Choroid plexus epithelial cell (primary cell): ENCODE results near the gene TM4SF1.

Experiments
- DNase-seq: peaks from one replicate; pipeline ENCODE4 v3.0.0-alpha.2; 2010; ENCODE audit warnings: low read depth
- H3K4me3 ChIP-seq: 2 replicates; pipeline ENCODE4 v1.5.1; 2011; ENCODE audit warnings: low read depth, mild to moderate bottlenecking, control low read depth, low read length, moderate library complexity
- TF ChIP-seq, protein P1 (sequence below): conservative IDR thresholded peaks from 2 replicates; pipeline ENCODE4 v1.5.1; 2011; ENCODE audit warnings: low read depth, mild to moderate bottlenecking, control low read depth, inconsistent platforms, low read length, moderate library complexity

The TM4SF1 gene

DNA sequence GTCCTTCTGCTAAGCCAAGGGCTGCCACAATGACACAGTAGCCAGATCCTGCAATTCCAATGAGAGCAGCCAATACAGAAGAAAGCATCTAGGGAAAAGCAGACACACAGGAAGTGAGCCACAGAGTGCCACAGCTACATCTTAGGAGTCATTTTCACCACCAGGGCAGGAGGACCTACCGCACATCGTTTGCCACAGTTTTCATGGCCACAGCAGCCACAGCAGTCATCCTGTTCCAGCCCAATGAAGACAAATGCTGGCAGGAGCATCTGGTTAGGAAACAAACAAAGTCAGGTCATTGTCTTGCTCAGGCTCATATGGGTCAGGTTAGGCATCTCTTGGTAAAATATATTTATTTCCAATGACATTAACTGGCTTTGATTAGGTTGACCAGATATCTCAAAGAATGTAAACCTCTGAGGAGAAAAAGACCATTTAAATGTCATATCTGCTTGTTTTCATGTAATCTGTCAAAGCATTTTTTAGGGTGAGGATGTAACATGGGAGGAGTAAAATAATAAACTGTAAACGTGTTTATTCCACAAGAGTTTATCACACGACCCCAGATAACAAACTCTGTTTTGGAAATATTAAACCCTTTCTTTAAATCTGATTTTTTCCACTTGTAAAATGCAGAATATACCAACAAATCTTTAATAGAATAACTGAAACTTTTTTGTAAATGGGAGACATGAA is 1.8 kb downstream of the TM4SF1 start:
- DNase-seq, result no peak
- H3K4me3 ChIP-seq, result peak overlapping the region; percentile 63

DNA sequence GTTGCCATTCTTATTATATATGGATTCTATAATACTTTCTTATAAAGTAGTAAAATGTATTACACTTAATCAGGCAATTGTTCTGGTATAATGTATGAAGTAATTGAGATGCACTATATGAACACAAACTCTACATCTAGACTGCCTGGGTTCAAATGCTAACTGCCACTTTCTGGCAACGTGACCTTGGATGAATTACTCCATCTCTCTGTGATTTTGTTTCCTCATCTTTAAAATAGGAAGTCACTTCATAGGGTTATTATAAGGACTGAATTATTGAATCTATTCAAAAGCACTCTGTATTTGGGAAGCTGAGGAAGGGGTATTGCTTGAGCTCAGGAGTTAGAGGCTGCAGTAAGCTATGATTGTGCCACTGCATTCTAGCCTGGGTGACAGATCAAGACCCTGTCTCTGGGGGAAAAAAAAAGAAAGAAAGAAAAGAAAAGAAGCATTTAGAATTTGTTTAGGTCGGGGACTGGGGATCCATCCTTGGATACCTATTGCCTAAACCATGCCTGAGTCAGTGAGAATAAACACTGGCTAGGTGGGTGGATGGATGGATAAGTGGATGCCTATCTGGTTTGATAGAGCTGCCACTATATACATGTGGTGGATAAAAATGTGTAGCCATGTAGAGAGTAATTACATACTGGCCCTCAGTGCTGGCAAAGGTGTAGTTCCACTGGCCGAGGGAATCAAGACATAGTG is 2.5 kb downstream of the TM4SF1 start:
- TF ChIP-seq, protein P1, sequence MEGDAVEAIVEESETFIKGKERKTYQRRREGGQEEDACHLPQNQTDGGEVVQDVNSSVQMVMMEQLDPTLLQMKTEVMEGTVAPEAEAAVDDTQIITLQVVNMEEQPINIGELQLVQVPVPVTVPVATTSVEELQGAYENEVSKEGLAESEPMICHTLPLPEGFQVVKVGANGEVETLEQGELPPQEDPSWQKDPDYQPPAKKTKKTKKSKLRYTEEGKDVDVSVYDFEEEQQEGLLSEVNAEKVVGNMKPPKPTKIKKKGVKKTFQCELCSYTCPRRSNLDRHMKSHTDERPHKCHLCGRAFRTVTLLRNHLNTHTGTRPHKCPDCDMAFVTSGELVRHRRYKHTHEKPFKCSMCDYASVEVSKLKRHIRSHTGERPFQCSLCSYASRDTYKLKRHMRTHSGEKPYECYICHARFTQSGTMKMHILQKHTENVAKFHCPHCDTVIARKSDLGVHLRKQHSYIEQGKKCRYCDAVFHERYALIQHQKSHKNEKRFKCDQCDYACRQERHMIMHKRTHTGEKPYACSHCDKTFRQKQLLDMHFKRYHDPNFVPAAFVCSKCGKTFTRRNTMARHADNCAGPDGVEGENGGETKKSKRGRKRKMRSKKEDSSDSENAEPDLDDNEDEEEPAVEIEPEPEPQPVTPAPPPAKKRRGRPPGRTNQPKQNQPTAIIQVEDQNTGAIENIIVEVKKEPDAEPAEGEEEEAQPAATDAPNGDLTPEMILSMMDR, result no peak
- DNase-seq, result no peak
- H3K4me3 ChIP-seq, result peak overlapping the region; percentile 63

More for the DNA sequence above, 1.8 kb downstream of the TM4SF1 start:
- TF ChIP-seq, protein P1, result peak; percentile 3

DNA sequence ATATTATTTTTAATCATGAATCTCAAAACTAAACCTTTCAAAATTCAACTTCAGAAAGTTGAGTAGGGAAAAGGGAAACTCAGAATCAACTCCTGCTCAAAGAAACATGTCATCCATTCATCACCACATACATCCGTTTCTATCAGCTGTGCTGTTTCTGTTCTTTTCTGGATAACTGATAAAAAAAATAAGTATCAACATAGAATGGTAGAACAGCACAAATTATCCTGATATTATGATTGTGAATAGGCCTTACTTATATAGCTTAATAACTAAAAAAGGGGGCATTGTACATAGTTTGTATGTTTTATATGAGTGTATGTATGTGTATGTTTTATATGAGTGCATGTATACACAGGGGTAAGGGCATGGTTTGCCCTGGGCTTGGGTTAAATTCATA is 3.1 kb downstream of the TM4SF1 start:
- TF ChIP-seq, protein P1, result no peak
- H3K4me3 ChIP-seq, result no peak overlapping the region

DNA sequence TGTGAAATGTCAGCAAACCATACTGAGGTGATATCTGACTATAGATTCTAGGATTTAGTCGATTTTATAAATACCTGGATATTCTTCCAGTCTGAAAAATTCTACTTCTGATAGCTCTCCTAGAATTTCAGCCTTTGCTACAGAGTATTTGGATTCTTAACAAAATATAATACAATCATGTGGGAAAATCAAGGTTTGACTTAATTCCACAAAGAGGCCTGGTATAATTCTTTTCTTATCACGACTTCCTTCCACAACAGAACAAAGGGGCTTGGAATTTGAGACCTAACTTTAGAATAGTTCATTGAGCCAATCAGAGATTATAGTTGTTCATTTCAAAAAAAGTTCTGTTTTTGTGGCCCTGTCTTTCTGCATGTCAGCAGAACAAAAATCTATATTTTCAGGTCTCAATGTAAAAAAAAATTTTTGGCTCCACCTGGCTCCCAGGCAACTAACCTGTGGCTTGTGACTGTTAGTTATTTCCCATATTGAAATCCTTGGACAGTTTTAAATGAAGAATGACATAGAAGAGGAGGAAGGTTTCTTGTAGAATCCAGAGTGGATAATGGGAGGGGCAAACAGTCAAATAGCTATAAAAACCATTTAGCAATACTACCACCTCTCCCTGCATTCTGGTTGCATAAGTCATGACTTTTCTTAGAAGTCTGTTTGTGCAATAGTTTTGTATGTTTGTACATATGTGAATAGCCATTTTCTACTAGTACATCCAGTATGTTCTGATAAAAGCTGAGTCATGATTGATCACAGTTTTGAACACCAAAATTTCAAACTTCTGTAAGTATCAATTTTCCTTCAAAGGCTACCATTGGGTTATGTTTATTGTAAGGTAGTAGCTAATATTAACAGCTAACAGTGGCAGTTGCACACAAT is 4.0 kb downstream of the TM4SF1 start:
- H3K4me3 ChIP-seq, result no peak overlapping the region
- TF ChIP-seq, protein P1, result no peak
- DNase-seq, result peak; percentile 87

More for the DNA sequence above, 3.1 kb downstream of the TM4SF1 start:
- DNase-seq, result no peak

DNA sequence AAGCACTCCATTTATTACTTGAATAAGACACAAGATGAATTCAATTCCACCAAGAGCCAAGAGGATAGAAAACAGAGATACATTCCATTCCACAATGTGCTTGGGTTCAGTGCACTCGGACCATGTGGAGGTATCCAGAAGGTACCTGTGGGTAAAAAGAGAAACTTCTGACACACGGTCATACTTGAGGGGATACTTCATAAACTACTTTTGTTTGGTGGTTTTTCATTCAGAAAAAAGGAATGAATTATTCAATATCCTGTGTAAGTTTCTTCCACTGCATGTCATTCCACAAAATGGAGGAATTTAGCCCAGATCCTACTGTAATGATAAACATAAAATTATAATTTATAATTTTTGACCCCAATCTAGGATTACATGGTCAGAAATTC is 5.7 kb downstream of the TM4SF1 start:
- TF ChIP-seq, protein P1, result no peak
- H3K4me3 ChIP-seq, result no peak overlapping the region
- no peak for DNase-seq

DNA sequence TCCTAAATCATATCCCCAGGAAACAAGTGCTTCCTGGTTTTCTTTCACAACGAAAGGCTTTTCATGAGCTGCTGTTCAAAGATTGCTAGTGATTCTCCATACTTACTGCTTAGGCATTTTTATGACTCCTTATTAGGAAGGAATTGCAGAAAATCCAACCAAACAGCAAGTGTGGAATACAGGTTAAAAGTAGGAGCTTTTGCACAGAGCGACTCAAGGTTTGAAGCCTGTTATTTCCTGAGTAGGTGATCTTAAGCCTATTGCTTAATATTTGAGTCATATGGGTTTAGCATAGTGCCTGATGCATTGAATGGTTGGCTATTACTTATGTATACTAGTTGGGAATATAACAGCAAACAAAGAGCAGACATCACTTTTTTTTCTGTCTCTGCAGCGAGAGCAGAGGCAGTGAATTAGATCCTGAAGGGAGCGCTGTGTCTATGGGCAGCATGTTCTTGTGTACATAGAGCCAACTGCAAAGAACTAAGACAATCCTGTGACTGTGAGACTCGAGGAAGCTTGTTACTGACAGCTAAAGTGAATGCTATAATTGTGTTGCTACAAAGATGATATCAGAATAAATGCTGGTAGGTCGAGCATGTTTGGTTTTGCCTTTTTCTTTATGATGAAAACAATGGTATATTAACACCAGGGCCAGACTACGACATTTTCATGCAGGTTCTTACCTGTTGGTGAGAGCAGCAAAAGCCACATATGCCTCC is 6.3 kb downstream of the TM4SF1 start:
- DNase-seq, result peak; percentile 64
- TF ChIP-seq, protein P1, result peak; percentile 15
- H3K4me3 ChIP-seq, result no peak overlapping the region
